Measurements from ENCODE around the gene ADTRP.
"Not testable (repeated sequence)": the region's sequence is repeated elsewhere in the genome, so short reads cannot be mapped to it uniquely, and the experiment has no call there.

Gene ADTRP

DNA sequence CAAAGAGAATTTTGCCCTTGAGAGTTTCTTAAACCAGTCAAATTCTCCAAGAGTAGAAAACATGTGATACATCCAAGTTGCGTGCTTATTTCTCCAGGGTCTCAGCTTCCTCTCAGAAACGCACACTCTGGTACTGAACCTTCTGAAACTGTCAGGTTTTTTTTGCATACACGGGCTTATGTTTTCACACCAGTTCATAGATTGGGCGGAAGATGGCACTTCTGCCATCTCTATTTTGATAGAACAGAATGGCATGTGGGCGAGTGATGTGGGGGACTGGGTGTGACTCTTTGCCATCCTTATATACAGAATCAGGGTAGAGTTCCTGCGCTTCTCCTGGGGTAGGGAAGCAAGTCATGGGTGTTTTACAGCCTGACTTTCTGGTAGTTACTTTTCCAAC lies 56.4 kb downstream of the ADTRP start:
- no peak for DNase-seq

DNA sequence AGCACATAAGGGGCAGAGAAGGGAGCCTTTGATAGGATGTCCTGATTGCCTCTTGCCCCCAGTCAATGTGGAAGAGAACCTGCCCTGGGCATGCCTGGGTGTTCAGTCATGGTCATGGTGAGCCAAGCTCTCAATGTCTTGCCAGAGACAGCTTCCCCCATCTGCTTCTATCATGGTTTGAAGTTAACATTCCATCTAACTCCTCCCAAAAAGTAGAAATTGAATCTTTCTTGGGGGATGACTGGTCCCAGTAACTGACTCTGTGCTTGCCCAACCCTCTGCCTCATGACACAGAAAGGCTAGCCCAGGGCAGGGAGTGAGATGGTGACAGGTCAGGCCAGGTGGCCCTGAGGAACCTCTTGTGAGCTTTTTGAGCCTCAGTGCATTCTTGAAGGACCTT lies 60.1 kb downstream of the ADTRP start:
- no peak for DNase-seq

DNA sequence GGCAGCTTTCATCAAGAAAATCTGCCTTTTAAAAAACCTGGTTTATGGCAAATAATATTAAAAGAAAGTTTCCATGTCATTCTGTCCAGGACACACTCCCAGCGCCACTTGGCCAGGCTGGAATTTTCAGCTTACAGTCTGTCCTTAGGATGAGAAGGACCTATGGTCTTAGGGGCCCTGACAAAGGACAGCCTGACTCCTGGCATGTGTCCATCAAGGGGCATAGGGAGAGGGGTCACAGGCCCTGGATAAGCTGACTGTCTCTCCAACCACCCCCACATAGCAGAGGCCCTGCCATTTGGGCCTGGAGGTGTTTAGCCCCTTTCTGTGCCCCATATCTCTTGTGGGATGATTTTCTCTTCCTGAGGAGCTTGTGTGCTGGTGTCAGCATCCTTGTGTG lies 60.6 kb downstream of the ADTRP start:
- DNase-seq: no peak

DNA sequence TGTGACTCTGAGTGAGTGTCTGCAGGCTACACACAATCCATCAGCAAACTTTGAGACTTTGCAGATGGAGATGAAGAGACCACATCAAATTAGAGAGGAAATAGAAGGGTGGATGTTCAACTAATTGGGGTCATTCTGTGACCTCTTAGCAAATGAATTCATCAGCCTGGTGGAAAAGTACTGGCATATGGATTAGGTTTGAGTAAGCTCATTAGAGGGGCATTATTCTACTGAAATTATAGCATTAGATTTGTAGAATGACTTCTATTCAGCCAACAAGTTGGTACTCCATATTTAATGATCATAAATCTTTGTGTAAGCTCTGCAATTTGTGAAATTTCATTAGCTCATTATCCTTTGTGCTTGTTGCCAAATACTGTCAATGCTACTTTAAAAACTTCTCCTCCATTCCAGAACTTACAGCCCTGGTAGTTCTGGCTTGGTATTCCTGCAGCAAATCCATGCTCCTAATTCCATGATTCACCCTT lies 63.8 kb downstream of the ADTRP start:
- DNase-seq: no peak

DNA sequence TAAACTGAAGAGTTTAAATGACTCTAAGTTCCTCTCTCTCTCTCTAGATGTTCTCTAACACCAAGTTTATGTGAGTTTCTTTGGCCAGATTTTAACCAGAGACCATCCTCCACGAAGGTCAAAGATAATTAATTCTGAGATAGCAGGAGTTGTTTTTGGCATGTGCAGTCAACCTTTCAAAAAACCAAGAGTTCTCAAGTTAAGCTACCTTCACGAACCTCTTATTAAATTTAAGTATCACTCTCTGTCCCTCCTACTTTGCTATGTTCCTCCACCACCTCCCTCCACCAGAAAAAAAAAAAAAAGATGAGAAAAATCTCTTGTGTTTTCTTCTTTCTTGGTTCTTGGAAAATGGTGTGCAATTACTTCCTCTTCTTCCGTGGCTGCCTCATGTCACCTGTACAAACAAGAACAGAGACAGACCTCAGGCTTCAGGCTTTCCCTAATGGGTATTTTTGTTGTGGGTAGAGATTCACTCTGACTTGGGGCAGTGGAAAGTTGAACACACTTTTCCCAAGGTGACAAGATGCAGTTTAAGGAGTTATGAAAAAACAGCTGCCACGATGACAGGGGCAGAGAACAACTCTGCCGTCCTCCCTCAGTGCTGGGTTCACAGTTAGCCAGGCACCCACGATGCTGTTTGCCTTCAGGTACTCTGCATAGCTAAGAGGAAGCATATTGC lies 64.3 kb downstream of the ADTRP start:
- DNase-seq: no peak

DNA sequence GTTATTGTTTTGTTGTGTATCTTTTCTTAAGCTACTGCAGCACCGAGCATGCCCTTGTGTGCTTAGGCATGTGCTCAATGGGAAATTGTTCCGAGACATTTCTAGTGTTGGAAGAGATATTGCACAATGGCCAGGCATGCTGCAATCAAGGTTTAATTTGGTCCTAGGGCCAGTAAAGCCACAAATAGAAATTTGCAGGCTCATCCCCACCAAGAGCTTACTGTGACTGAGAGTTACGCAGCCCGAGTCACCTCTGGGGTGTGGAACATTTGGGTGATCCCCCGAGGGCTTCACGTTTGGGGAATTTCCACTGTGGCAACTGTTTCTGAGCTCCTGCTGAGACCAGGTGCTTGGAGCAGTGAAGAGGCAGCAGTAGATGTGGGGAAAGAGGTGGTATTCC lies 65.8 kb downstream of the ADTRP start:
- DNase-seq: no peak

DNA sequence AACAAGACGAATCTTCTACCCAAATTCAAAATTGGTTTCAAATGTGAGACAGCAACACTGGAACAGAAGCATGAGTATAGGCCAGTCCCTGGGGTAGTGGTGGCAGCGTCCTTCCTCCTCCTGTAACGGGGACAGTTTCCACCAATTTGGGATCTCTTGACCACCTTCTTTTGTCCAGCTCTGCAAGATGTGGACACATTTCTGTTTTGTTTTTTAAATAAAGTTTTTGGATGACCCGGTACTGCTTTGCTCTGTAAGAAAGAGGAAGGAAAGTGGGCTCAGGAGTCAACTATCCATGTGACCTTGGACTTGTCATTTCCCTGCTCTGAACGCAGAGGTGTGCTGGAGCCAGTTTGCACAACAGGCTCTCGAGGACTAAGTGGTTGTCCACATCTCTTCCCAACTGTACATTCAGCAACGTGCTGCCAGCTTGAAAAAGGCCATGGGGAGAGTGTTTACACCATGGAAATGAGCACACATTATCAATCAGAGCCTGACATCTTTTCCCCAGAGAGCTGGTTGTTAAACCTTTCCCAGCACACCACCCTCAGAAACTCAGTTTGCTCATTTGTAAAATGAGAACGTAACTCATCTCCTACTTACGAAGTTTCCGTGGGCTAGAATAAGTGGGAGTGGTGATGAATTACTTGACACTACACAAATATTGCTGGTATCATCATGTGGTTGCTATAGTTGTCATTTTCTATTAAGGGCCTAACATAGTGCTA lies 66.5 kb downstream of the ADTRP start:
- DNase-seq: no peak

DNA sequence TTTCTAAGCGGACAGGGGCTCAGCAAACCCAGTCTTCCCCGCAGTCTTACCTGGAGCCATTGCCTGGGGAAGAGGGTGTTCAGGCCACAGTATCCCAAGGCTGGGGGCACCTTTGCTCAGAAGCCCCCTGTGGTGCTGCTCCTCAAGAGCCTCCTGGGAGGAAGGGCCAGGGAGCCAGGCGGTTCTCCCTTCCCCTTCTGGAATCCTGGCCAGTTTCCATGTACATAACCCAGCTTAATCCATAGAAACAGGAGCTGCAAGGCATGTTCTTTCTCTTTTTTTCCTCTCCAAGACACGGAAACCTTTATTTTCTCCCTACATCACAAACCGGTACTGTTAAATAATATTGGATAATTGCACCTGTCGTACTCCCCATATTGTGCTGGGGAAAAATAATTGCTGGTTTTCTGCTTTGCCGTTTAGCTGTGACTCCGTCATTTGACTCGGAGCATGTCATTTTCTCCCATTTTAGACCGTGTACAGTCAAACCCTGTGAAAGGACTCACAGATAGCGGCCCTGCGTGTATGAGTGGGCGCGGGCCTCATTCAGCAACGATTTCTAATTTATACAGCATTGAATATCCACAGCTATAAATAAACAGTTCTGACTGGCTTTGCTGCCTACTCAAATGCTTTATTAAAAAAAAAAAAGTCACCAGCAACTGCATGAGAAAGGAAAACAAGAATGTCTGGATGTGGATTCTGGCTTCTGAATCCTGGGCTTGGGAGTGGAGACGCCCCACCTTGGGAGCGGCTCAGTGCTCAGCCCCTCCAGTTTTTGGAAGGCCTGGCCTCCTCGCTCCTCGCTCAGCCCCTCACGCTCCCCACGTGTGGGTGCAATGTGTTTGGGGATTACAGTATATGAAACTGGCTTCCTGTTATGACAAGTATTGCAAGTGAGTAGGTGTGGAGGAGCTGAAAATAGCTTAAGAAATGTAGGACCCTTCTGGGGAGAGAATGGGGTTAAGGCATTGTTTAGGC lies 67.3 kb downstream of the ADTRP start:
- DNase-seq: no peak

DNA sequence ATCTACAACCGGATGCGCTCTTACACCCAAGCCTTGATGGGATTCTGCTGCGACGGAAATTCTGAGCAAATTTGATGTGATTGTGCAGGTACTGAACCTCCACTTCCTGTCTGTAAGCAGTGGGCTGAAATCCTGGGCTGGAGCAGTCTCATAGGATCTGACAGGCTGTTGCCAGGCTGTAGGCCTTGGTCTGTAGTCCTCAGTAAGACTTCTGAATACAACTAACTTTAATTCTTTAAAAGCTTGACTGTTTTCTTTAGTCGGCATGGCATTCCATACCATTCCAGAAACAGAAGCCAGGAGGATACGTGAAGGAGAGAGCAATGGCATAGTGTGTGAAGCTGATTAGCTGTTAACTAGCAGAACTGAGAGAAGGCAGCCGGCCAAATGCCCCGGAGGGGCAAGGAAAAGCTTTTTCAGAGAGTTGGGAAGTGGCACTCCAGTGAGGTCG lies 68.3 kb downstream of the ADTRP start:
- DNase-seq: no peak

DNA sequence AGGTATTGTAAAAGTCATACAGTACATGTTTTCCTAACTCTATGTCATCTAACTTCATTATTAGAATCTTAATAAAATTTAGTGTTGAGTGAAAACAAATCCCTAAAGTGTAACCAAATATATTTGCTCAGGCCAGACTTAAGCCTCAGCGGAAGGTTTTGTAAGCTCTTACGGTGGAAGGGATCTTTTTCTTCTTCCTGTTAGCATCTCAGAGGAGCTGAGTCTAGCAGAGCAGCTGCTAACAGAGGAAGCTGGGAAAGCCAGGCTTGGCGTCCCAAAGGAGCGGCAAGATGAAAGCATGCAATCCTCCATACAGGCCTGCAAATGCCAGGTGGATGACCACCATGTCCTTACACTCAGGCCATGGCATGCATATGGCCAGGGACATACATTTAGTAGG lies 72.4 kb downstream of the ADTRP start:
- no peak for DNase-seq

DNA sequence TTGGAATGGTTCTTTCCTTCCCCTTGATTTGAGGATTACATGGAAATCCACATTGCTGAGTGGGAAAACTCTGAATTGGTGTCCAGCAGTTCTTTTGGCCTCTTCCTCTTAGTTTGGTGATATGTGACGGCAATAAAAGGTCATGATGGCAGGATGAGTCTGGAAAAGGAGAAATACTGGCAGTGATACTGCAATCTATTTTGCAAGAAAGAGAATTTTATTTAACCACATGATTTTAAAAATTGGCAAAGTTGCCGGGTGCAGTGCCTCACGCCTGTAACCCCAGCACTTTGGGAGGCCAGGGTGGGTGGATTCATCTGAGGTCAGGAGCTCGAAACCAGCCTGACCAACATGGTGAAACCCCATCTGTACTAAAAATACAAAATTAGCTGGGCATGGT lies 73.1 kb downstream of the ADTRP start:
- no peak for DNase-seq

DNA sequence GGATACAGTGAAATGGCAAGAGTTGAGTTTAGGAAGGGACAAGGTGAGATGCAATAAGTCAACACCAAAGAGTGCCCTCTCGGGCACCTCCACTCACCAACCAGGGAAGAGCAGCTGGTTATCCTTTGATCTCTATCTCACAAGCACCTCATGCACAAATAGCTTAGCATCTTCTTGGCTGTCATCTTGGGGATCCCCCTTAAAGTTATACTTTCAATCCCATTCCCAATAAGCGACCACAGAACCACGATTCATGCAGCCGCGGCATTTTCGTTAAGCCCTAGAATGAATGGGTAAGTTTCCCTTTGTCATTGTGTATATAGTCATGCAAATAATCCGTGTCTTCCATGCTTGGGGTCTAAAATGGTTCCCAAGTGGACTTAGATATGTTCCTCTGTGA lies 73.5 kb downstream of the ADTRP start:
- DNase-seq: no peak

DNA sequence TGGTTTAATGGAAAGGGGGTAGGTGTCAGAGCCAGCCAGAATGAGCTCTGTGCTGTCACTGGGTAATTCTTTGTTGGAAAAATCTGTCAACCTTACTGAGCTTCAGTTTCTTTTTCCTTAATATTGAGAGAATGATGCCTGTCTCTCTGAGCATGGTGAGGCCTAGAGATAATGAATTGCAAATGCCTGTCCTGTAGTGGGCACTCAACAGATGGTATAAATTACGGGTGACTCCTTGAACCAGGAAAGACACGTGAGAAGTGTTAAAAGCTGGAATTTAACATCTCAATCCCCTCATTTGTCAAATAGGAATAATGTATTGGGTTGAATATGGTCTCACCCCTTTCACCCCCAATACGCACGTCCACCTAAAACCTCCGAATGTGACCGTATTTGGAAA lies 74.9 kb downstream of the ADTRP start:
- DNase-seq: no peak

DNA sequence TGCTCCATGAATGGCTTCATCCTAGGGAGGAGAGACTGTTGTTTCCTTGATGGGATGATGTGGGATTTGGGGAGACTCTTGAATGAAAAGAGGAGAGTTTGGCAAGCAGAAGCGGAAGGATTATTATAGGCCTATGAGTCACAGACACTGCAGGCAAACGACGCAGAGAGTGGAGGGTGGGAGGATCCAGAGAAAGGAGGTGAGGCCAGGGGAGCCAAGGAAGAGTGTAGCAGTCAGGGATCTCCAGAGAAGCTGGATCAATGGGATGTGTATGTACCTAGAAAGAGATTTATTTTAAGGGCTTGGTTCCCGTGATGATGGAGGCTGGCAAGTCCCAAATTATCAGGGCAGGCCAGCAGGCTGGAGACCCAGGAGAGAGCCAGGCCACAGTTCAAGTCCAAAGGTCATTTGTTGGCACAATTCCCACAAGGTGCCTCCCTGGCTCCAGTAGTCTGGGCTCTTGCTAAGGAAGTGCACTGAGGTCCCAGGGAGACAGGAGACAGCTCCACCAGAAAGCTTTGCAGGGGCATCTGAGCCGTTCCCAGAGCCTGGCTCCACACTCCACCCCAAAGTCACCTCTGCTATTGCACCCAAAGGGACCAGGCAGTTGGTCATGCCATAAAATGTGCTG lies 76.0 kb downstream of the ADTRP start:
- DNase-seq: no peak

DNA sequence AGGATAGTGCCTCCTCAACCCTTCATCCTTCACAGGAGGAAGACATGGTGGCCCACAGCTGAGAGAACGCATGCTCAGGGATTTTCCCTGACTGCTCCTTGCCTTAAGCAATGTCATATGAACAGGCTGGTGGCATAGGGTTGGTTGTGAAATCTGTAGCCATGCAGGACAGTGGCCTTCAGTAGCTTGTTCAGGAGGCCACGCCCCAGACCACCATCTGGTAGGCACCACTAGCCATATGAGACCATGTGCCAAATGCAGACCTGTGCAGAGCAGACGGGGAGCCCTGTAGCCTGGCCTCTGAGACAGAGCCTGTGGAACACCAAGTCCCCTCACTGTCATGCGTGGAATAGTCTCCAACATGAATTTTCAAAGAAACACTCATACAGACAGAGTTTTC lies 76.5 kb downstream of the ADTRP start:
- no peak for DNase-seq

DNA sequence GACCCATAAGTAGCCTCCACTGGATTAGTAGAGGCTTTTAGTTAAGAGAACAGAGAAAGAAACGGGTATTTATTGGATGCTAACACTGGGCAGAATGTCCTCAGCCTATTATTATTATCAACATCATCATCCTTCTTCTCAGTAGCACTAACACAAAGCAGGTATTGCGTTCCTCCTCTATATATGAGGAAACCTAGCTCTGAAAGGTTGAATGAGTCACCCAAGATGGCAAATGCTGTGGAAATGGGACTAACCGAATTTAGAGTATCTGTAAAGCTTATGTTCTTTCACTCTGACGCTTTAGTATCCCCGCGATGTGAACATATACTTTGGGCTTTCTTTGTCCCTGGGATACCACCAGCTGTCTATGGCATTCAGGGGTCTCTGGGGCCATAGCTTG lies 77.0 kb downstream of the ADTRP start:
- DNase-seq: no peak

DNA sequence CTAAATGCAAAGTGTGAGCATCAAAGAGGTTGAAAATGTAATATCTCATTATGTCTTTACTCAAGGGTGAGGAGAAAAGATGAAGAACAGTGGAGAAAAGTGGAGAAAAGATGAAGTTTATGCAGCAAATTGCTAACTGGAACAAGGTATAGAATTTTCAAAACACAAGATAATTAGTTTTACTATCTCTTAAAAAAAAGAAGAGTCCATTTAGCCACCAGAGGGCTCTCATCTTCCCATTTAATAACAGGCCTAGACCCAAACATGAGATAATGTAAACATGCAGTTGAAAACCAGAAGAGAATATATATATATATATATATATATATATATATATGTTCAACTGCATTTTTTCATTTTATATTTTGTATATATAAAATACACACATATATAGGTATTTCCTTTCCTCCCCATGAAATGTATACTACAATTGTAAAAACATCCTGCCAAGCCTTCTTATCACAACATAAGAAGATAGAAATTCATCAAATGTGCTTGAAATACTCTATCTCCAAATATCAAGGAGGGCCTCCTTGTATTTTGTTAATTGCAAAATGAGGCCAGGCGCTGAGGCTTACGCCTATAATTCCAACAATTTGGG lies 78.4 kb downstream of the ADTRP start:
- DNase-seq: peak; percentile 75

DNA sequence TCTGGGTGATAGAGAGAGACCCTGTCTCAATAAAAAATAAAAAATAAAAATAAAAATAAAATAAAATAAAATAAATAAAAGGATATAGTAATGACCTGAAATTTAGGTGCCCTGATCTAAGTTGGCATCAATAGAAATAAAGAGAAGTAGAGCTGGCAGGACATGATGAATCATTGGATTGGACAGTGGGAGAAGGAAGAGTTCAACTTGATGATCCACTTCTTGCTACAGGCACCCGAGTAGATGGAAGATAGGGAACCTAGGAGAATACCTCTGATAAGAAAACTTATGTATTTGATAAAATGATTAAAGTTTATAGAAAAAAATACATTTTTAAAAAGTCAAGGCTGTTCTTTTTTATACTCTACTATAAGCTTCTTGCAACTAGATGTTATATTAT lies 79.0 kb downstream of the ADTRP start:
- no peak for DNase-seq

DNA sequence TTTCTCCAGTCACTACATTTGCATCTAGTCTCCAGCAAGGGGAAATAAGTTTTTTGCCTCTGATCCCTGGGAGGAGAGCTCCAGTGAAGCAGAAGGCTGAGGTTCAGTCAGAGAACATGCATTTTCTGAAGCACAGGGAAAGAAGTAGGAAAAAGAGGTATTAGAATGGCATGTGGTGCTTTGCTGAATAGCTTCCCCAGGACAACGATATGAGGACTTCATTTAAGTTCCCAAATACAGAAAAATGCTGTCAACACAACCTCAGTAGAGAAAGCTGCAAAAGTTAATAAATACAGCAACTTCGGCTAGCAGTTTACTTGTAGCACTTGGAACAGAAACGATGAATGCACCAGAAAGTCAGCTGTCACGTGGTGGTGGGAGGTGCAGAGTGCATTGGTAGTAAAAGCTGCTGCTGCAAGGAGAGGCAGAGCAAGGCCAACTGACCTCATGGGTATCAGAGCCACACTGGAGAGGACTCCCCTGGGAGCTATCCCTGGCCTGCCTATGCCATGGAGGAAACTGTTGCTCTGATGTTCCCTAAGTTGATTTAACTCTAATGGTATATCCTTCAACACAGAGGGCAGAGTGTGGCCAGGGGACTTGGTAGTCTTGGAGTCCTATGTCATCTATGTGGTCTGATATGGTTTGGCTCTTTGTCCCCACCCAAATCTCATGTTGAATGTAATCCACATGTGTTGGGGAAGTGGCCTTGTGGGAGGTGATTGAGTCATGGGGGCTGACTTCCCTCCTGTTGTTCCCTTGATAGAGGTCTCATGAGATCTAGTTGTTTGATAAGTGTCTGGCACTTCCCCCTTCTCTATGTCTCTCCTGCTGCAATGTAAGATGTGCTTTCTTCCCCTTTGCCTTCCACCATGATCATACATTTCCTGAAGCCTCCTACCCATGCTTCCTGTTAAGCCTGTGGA lies 85.9 kb downstream of the ADTRP start:
- no peak for DNase-seq

DNA sequence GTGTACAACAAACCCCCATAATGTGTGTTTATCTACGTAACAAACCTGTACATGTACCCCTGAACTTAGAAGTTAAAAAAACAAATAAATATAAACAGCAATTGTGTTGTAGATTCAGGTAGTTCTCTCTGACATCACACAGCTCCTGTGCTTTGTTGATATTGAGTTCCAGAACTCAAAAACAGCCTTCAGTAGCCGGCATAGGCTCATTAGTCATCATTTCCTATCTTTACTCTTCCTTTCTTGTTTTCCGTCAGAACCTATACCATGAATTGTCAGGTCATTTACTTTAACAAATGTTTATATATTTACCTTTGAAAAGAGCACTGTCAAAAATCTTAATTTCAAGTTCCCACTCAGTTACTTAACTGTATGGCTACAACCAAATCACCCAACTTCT lies 88.8 kb downstream of the ADTRP start:
- DNase-seq: no peak

DNA sequence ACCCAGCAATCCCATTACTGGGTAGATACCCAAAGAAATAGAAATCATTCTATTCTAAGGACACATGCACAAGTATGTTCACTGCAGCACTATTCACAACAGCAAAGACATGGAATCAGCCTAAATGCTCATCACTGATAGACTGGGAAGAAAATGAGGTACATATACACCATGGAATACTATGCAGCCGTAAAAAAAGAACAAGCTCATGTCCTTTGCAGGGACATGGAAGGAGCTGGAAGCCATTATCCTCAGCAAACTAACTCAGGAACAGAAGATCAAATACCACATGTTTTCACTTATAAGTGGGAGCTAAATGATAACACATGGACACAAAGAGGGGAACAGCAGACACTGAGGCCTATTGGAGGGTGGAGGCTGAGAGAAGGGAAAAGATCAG lies 89.2 kb downstream of the ADTRP start:
- DNase-seq: not testable (repeated sequence)

DNA sequence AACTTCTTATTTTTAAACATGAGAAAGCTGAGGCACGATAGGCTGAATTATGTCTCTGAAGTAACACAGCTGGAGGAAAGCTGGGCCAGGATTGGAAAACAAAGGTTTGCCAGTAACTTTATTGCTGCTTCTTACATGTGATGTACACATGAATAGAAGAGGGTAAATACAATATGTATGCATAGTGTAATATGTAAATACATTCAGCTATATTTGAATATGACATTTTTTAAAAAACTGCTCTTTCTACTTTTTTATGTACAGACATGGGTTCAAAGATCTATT lies 90.2 kb downstream of the ADTRP start:
- DNase-seq: no peak

Measured in NCI-H2029 treated with DMSO at 0.1 percent for 48 hours (cell line).